Liver (tissue), 3 donors: ENCODE measurements around the gene GK2.

Source experiments
- ATF3 ChIP-seq: IDR thresholded peaks from 2 replicates; pipeline ENCODE4 v1.6.1; 2016; ENCODE audit warnings: antibody characterized with exemption
- CTCF ChIP-seq: fragments of 150-350 bp; IDR thresholded peaks from 2 replicates; pipeline ENCODE4 v1.5.1; 2017; ENCODE audit warnings: improper control_type of control experiment, low read depth, low read length; ENCODE audit not compliant: missing input control
- FOXA1 ChIP-seq: IDR thresholded peaks from 2 replicates; pipeline ENCODE4 v1.6.1; 2016; ENCODE audit warnings: antibody characterized with exemption
- GABPA ChIP-seq, 2 donors: IDR thresholded peaks in 1 of 2; conservative IDR thresholded peaks in 1 of 2; 2 replicates each; pipeline ENCODE4 v1.6.1; 2016; ENCODE audit warnings: antibody characterized with exemption in 2 of 2, mild to moderate bottlenecking in 1 of 2, moderate library complexity in 1 of 2
- JUND ChIP-seq, 2 donors: IDR thresholded peaks; 2 replicates each; pipeline ENCODE4 v1.6.1; 2016; ENCODE audit warnings: antibody characterized with exemption in 2 of 2
- NR2F2 ChIP-seq: IDR thresholded peaks from 2 replicates; pipeline ENCODE4 v1.6.1; 2016; ENCODE audit warnings: antibody characterized with exemption
- SP1 ChIP-seq: IDR thresholded peaks from 2 replicates; pipeline ENCODE4 v1.6.1; 2018; ENCODE audit warnings: antibody characterized with exemption, mild to moderate bottlenecking
- TAF1 ChIP-seq: conservative IDR thresholded peaks from 2 replicates; pipeline ENCODE4 v1.6.1; 2016; ENCODE audit warnings: antibody characterized with exemption, mild to moderate bottlenecking
- TF ChIP-seq, protein P1 (sequence below): IDR thresholded peaks from 2 replicates; pipeline ENCODE4 v1.6.1; 2016; ENCODE audit warnings: antibody characterized with exemption, mild to moderate bottlenecking
- TF ChIP-seq, protein P2 (sequence below): IDR thresholded peaks from 2 replicates; pipeline ENCODE4 v1.6.1; 2016; ENCODE audit warnings: antibody characterized with exemption
- donor health status: healthy.
- donor health status: healthy.

- TF ChIP-seq ATF3: no peak
- no peak for TF ChIP-seq CTCF
- TF ChIP-seq, protein P1, sequence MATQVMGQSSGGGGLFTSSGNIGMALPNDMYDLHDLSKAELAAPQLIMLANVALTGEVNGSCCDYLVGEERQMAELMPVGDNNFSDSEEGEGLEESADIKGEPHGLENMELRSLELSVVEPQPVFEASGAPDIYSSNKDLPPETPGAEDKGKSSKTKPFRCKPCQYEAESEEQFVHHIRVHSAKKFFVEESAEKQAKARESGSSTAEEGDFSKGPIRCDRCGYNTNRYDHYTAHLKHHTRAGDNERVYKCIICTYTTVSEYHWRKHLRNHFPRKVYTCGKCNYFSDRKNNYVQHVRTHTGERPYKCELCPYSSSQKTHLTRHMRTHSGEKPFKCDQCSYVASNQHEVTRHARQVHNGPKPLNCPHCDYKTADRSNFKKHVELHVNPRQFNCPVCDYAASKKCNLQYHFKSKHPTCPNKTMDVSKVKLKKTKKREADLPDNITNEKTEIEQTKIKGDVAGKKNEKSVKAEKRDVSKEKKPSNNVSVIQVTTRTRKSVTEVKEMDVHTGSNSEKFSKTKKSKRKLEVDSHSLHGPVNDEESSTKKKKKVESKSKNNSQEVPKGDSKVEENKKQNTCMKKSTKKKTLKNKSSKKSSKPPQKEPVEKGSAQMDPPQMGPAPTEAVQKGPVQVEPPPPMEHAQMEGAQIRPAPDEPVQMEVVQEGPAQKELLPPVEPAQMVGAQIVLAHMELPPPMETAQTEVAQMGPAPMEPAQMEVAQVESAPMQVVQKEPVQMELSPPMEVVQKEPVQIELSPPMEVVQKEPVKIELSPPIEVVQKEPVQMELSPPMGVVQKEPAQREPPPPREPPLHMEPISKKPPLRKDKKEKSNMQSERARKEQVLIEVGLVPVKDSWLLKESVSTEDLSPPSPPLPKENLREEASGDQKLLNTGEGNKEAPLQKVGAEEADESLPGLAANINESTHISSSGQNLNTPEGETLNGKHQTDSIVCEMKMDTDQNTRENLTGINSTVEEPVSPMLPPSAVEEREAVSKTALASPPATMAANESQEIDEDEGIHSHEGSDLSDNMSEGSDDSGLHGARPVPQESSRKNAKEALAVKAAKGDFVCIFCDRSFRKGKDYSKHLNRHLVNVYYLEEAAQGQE: no peak
- TF ChIP-seq, protein P2, sequence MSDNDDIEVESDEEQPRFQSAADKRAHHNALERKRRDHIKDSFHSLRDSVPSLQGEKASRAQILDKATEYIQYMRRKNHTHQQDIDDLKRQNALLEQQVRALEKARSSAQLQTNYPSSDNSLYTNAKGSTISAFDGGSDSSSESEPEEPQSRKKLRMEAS: no peak
- TF ChIP-seq JUND (IDR thresholded peaks at IDR 0.05): no peak
- no peak for TF ChIP-seq GABPA (IDR thresholded peaks at IDR 0.05 in 1 of 2, conservative IDR thresholded peaks at IDR 0.05 in 1 of 2)
- TF ChIP-seq TAF1: no peak
- no peak for TF ChIP-seq SP1
- TF ChIP-seq NR2F2: no peak
- no peak for TF ChIP-seq FOXA1
Observed at GRCh38 chr4:79396794-79397193, 11.2 kb downstream of the GK2 start.
